ENCODE measurements around the gene HMGXB4. TPM values are rescaled to one million over a fixed set of nuclear protein-coding genes. Genes with fewer than 3 reads are reported as not detected.

Gene HMGXB4
- total and polyA plus RNA-seq, 2 experiments from 2014 or later: 34.7 to 64.9 TPM

DNA sequence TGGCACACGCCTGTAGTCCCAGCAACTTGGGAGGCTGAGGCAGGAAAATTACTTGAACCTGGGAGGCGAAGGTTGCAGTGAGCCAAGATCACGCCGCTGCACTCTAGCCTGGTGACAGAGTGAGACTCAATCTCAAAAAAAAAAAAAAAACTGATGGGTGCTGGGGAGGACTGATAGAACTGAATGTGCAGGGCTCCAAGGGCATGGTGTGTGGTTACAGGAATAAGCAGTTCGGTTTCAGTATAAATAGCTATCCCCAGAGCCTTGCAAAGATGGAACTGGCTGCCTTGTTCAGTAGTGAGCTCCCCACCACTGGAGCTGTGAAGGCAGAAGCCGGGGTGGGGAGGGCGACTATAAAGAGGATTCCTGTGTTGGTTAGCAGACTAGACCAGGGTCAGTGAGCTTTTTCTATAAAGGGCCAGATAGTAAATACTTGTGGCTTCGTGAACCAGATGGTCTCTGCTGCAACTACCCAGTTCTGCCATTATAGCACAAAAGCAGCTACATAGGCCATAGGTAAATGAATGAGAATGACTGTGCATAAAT lies 48.3 kb downstream of the HMGXB4 start (continued):
- TF ChIP-seq ZNF462 (CRISPR knock-in tag; IDR thresholded peaks at IDR 0.05) (no peak), CTCF (conservative IDR thresholded peaks at IDR 0.05; ENCODE audit: low read depth in 2 of 2) (no peak), EZH2phosphoT487 (IDR thresholded peaks at IDR 0.05; ENCODE audit: unreplicated experiment) (no peak), STAT1 (IDR thresholded peaks at IDR 0.05; ENCODE audit: unreplicated experiment) (no peak), ETS1 (IDR thresholded peaks at IDR 0.05) (no peak), ZNF331 (CRISPR knock-in tag; IDR thresholded peaks at IDR 0.05; ENCODE audit: low read depth) (no peak), CREB1 (CRISPR knock-in tag; IDR thresholded peaks at IDR 0.05; ENCODE audit: low read depth) (no peak), POLR2AphosphoS5 (IDR thresholded peaks at IDR 0.05; ENCODE audit: low read depth) (no peak)
